ENCODE measurements around the gene KATNAL2. TPM values are rescaled to one million over a fixed set of nuclear protein-coding genes. Genes with fewer than 3 reads are reported as not detected.

Gene KATNAL2
- total and polyA plus RNA-seq, 7 donors = 0.19 to 1.7 (median 0.30) TPM

DNA sequence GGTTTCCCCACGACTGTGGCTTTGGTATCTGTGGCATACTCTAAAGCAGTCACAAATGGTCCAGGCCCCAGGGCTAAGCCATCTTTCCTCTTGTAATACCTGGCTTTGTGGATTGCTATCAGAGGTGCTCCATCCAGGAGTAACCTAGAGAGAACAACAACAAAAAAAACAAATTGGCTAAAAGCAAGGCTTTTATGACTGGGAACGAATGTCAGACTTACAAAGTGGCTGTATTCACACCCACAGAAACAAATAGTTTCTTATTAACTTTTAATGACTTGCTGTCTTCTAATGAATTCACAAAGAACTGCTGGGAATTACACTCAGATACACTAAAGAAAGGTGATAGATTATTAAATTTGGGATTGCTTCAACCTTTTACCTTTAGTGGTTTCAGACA, 197.8 kb downstream of the KATNAL2 start:
- no peaks in the 10 kb centered on the region for H3K27me3 ChIP-seq (ENCODE audit: insufficient read depth in 3 of 3, low read length in 2 of 3)
- DNase-seq (no peak), ATAC-seq (no peak)
- no peaks in the 10 kb centered on the region for H3K9me3 ChIP-seq
- peaks cover 5 to 61% of the 10 kb centered on the region in 2 donors for H3K36me3 ChIP-seq (ENCODE audit: insufficient read depth in 1 of 2, low read depth in 1 of 2)
- no peak overlapping the region for H3K4me3 ChIP-seq
- peaks cover 3% of the 10 kb centered on the region for H3K4me1 ChIP-seq
- H3K27ac ChIP-seq = no peak overlapping the region
- intact Hi-C loops (cut with DNase I) = no loop called here
- WGBS, 3 donors = 61 to 76% (median 64%) methylated on average over 2 of the region's 2 CpGs
- TF ChIP-seq, protein P1, sequence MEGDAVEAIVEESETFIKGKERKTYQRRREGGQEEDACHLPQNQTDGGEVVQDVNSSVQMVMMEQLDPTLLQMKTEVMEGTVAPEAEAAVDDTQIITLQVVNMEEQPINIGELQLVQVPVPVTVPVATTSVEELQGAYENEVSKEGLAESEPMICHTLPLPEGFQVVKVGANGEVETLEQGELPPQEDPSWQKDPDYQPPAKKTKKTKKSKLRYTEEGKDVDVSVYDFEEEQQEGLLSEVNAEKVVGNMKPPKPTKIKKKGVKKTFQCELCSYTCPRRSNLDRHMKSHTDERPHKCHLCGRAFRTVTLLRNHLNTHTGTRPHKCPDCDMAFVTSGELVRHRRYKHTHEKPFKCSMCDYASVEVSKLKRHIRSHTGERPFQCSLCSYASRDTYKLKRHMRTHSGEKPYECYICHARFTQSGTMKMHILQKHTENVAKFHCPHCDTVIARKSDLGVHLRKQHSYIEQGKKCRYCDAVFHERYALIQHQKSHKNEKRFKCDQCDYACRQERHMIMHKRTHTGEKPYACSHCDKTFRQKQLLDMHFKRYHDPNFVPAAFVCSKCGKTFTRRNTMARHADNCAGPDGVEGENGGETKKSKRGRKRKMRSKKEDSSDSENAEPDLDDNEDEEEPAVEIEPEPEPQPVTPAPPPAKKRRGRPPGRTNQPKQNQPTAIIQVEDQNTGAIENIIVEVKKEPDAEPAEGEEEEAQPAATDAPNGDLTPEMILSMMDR (IDR thresholded peaks at IDR 0.05) = no peak

DNA sequence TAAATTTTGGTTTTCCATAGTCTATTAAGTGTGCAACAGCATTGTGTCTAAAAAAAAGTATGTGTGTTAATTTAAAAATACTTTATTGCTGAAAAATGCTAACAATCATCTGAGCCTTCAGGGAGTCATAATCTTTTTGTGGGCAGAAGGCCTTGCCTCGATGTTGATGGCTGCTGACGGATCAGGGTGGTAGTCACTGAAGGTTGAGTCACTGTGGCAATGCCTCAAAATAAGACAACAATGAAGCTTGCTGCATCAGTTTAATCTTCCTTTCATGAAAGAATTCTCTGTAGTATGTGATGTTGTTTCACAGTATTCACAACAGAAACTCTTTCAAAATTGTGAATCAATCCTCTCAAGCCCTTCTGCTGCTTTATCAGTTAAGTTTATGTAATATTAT, 201.6 kb downstream of the KATNAL2 start:
- TF ChIP-seq, protein P1 (IDR thresholded peaks at IDR 0.05) = no peak
- Histone ChIP-seq H3K9me3 (no peaks in the 10 kb centered on the region), H3K4me1 (no peaks in the 10 kb centered on the region), H3K27ac (no peak overlapping the region), H3K36me3 (ENCODE audit: insufficient read depth in 1 of 2, low read depth in 1 of 2) (peaks cover 0 to 40% of the 10 kb centered on the region in 2 donors), H3K27me3 (ENCODE audit: insufficient read depth in 3 of 3, low read length in 2 of 3) (no peaks in the 10 kb centered on the region), H3K4me3 (no peak overlapping the region)
- WGBS, 3 donors = 94 to 98% (median 96%) methylated on average over 2 of the region's 2 CpGs
- intact Hi-C loops (cut with DNase I) = no loop called here
- DNase-seq (no peak), ATAC-seq (no peak)

DNA sequence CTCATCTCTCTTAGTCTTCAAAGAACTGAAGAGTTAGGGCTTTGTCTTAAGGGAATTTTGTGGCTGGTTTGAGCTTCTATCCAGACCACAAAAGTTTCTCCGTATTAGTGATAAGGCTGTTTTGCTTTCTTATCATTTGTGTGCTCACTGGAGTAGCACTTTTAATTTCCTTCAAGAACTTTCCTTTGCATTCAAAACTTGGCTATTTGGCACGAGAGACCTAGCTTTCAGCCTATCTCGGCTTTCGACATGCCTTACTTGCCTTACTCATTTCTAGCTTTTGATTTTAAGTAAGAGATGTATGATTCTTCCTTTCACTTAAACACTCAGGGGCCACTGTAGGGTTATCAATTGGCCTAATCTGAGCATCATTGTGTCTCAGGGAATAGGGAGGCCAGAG, 203.0 kb downstream of the KATNAL2 start:
- no peak overlapping the region for H3K4me3 ChIP-seq
- TF ChIP-seq, protein P1 (IDR thresholded peaks at IDR 0.05) = no peak
- 93 to 97% (median 94%) methylated on average over 4 of the region's 4 CpGs for WGBS, 3 donors
- no peak for ATAC-seq
- H3K36me3 ChIP-seq (ENCODE audit: insufficient read depth in 1 of 2, low read depth in 1 of 2) = peaks cover 0 to 34% of the 10 kb centered on the region in 2 donors
- H3K4me1 ChIP-seq = no peaks in the 10 kb centered on the region
- H3K27ac ChIP-seq = no peak overlapping the region
- no peak for DNase-seq
- intact Hi-C loops (cut with DNase I) = no loop called here
- H3K9me3 ChIP-seq = no peaks in the 10 kb centered on the region
- no peaks in the 10 kb centered on the region for H3K27me3 ChIP-seq (ENCODE audit: insufficient read depth in 3 of 3, low read length in 2 of 3)

DNA sequence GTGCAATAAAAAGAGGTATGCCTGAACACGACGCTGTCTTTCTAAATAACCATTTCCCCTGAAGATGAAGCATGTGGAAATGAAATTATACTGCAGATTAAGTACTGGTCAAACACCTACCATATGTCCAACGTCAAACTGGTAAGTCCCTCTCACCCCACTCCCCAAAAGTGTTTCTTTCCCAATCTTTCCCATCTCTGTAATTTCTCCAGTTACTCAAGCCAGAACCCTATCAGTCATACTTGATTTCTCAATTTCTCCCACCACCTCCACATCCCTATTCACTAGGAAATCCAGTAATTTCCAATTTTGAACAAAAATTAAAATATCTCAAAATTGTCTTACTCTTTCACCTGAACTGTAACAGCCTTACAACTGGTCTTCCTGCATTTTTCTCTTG, 203.7 kb downstream of the KATNAL2 start:
- no peak overlapping the region for H3K27ac ChIP-seq
- ATAC-seq = no peak
- H3K9me3 ChIP-seq = no peaks in the 10 kb centered on the region
- peaks cover 0 to 30% of the 10 kb centered on the region in 2 donors for H3K36me3 ChIP-seq (ENCODE audit: insufficient read depth in 1 of 2, low read depth in 1 of 2)
- H3K4me1 ChIP-seq = no peaks in the 10 kb centered on the region
- TF ChIP-seq, protein P1 (IDR thresholded peaks at IDR 0.05) = no peak
- no peak overlapping the region for H3K4me3 ChIP-seq
- 92 to 95% (median 92%) methylated on average over 3 of the region's 3 CpGs for WGBS, 3 donors
- no peak for DNase-seq
- intact Hi-C loops (cut with DNase I) = no loop called here
- no peaks in the 10 kb centered on the region for H3K27me3 ChIP-seq (ENCODE audit: insufficient read depth in 3 of 3, low read length in 2 of 3)

DNA sequence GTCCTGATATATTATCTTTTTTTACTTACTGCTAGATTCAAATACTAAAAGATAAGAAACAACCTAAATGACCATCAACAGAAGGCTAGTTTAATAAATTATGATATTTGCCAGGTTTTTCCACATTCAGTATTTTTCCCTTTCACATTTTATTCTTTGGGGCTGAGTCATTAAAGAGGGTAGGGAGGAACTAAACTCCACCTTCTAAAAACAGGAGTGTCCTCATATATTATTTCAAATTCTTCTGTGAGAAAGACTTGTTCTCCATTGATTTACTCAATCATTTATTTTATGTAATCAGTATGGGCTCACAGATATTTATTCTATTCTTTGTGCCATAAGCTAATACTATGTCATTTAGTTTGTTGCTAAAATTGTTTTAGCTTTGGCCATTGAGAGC, 223.9 kb downstream of the KATNAL2 start:
- H3K27me3 ChIP-seq (ENCODE audit: insufficient read depth in 3 of 3, low read length in 2 of 3) = no peaks in the 10 kb centered on the region
- TF ChIP-seq, protein P1 (IDR thresholded peaks at IDR 0.05) = no peak
- intact Hi-C loops (cut with DNase I) = loop anchor here in 1 of 2 donors (5.0 kb wide), 1 partner anchor 36 kb away; the partner anchor contains the start of gene IER3IP1

More for the DNA sequence above, 223.9 kb downstream of the KATNAL2 start:
- peak in 2 of 4 donors; percentile 30 to 81 for ATAC-seq
- H3K9me3 ChIP-seq = no peaks in the 10 kb centered on the region
- H3K4me3 ChIP-seq = no peak overlapping the region
- H3K36me3 ChIP-seq (ENCODE audit: insufficient read depth in 1 of 2, low read depth in 1 of 2) = peaks cover 0 to 4% of the 10 kb centered on the region in 2 donors
- no peak for DNase-seq
- no peak overlapping the region for H3K27ac ChIP-seq
- peaks cover 26% of the 10 kb centered on the region for H3K4me1 ChIP-seq

All from psoas muscle (tissue), 8 donors.